ENCODE data around the gene TNRC18. TPM values are rescaled to one million over a fixed set of nuclear protein-coding genes. Genes with fewer than 3 reads are reported as not detected.

The TNRC18 gene
- total and polyA plus RNA-seq, 4 donors, result 33.4 to 117 (median 84.1) TPM

- no peak overlapping the region for H3K4me3 ChIP-seq
- DNase-seq, result no peak
- H3K36me3 ChIP-seq (ENCODE audit: control insufficient read depth in 4 of 4, insufficient read depth in 4 of 4, low read length in 4 of 4), result no peaks in the 10 kb centered on the region
- no peaks in the 10 kb centered on the region for H3K27me3 ChIP-seq (ENCODE audit: control insufficient read depth in 3 of 3, insufficient read depth in 3 of 3, low read length in 2 of 3)
- H3K9me3 ChIP-seq (ENCODE audit: control insufficient read depth in 4 of 4, insufficient read depth in 3 of 4, low read length in 3 of 4), result no peaks in the 10 kb centered on the region
- H3K4me1 ChIP-seq (ENCODE audit: control insufficient read depth in 5 of 5, insufficient read depth in 5 of 5, low read length in 5 of 5), result peaks cover 0 to 17% (median 0%) of the 10 kb centered on the region in 5 donors
- no peak overlapping the region for H3K27ac ChIP-seq (ENCODE audit: low read depth in 1 of 2, low read length in 1 of 2)
- no peak overlapping the region for H3K9ac ChIP-seq (ENCODE audit: insufficient read depth in 1 of 2, low read length in 2 of 2)
- ATAC-seq (ENCODE audit: insufficient read depth, low FRiP score), result no peak
- 75 to 85% methylated on average over 13 of the region's 13 CpGs for WGBS, 2 donors
- TF ChIP-seq, protein P1, sequence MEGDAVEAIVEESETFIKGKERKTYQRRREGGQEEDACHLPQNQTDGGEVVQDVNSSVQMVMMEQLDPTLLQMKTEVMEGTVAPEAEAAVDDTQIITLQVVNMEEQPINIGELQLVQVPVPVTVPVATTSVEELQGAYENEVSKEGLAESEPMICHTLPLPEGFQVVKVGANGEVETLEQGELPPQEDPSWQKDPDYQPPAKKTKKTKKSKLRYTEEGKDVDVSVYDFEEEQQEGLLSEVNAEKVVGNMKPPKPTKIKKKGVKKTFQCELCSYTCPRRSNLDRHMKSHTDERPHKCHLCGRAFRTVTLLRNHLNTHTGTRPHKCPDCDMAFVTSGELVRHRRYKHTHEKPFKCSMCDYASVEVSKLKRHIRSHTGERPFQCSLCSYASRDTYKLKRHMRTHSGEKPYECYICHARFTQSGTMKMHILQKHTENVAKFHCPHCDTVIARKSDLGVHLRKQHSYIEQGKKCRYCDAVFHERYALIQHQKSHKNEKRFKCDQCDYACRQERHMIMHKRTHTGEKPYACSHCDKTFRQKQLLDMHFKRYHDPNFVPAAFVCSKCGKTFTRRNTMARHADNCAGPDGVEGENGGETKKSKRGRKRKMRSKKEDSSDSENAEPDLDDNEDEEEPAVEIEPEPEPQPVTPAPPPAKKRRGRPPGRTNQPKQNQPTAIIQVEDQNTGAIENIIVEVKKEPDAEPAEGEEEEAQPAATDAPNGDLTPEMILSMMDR (IDR thresholded peaks at IDR 0.05; ENCODE audit: control extremely low read depth, extremely low read depth), result no peak
These were observed 27.8 kb upstream of the TNRC18 start for GRCh38 chr7:5451391-5451790.

DNA sequence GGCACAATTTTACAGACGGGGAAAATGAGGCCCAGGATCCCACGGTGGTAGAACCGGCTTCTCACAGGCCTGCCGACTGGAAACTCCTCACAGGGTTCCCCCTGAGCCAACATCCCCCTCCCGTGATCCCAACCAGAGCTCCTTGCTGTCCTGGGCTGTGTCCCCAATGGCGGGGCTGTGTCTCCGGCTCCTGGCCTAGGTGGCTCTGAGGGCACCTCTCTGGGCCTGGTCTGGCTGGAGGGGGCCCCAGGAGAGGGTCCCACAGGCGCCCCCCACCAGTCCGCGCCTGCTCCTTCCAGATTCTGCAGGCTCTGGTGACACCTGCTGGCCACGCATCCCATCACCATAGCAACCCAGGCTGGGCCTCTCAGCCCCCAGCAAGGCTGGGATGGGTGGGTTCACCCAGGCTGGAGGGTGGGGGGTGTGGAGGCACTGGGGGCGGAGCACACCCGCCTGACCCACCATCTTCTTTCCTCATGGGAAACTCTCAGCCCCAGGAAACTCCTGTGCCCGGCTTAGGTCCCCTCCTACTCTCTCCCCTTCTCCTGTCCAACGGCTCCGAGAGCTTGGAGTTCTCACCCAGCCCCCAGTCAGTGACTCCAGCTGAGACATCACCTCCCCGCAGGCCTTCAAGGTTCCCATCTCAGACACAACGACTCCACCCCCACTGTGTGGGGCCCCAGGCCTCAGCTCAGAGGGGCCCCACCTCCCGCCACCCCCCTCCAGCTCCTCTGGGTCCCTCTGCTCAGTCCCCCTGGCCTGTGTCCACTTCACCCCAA, 27.1 kb upstream of the TNRC18 start:
- no peak overlapping the region for H3K9ac ChIP-seq (ENCODE audit: insufficient read depth in 1 of 2, low read length in 2 of 2)
- WGBS, 2 donors, result 23 to 30% methylated on average over 19 of the region's 19 CpGs
- TF ChIP-seq, protein P1 (IDR thresholded peaks at IDR 0.05; ENCODE audit: control extremely low read depth, extremely low read depth), result peak; percentile 48
- H3K9me3 ChIP-seq (ENCODE audit: control insufficient read depth in 4 of 4, insufficient read depth in 3 of 4, low read length in 3 of 4), result no peaks in the 10 kb centered on the region
- no peak overlapping the region for H3K27ac ChIP-seq (ENCODE audit: low read depth in 1 of 2, low read length in 1 of 2)
- H3K4me3 ChIP-seq, result no peak overlapping the region
- H3K4me1 ChIP-seq (ENCODE audit: control insufficient read depth in 5 of 5, insufficient read depth in 5 of 5, low read length in 5 of 5), result peaks cover 0 to 23% (median 2%) of the 10 kb centered on the region in 5 donors
- DNase-seq (peak; percentile 68 to 72 (median 70)), ATAC-seq (ENCODE audit: insufficient read depth, low FRiP score) (peak; percentile 56)
- H3K36me3 ChIP-seq (ENCODE audit: control insufficient read depth in 4 of 4, insufficient read depth in 4 of 4, low read length in 4 of 4), result no peaks in the 10 kb centered on the region
- no peaks in the 10 kb centered on the region for H3K27me3 ChIP-seq (ENCODE audit: control insufficient read depth in 3 of 3, insufficient read depth in 3 of 3, low read length in 2 of 3)

DNA sequence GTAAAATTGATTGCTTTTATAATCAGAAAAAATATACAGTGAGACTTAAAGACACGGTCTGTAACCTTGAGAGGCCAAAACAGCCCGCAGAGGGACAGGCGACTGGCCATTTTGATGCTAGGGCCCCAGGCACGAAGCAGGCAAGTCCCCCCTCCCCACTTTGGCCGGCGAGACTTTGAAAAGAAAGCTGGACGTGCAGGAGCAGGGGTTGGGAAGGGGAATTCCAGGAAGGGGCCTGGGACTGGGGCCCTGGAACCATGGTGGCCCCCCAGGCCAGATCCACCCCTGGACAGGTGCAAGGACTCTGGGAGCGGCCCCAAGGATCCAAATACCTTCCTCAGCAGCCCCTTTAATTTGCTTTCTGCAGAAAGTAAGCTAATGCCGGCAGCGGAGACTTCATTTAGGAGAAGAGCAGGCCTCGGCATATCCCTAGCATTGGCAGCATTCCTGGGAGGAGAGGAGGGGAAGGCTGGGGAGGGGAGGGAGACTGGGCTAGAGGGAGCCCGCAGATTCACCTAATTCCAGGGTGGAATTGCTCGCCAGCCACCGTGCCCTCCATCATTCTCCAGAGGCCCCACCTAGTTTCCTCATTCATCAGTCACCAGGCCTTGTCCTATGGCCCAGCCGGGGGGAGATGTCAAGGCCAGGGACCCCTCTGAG, 24.9 kb upstream of the TNRC18 start:
- H3K36me3 ChIP-seq (ENCODE audit: control insufficient read depth in 4 of 4, insufficient read depth in 4 of 4, low read length in 4 of 4), result no peaks in the 10 kb centered on the region
- ATAC-seq (ENCODE audit: insufficient read depth, low FRiP score) (no peak), DNase-seq (peak; percentile 50 to 80 (median 76))
- TF ChIP-seq, protein P1 (IDR thresholded peaks at IDR 0.05; ENCODE audit: control extremely low read depth, extremely low read depth), result no peak
- H3K9me3 ChIP-seq (ENCODE audit: control insufficient read depth in 4 of 4, insufficient read depth in 3 of 4, low read length in 3 of 4), result no peaks in the 10 kb centered on the region
- H3K9ac ChIP-seq (ENCODE audit: insufficient read depth in 1 of 2, low read length in 2 of 2), result no peak overlapping the region
- peaks cover 0 to 23% (median 2%) of the 10 kb centered on the region in 5 donors for H3K4me1 ChIP-seq (ENCODE audit: control insufficient read depth in 5 of 5, insufficient read depth in 5 of 5, low read length in 5 of 5)
- H3K27me3 ChIP-seq (ENCODE audit: control insufficient read depth in 3 of 3, insufficient read depth in 3 of 3, low read length in 2 of 3), result no peaks in the 10 kb centered on the region
- WGBS, 2 donors, result 78 to 90% methylated on average over 14 to 15 of the region's 15 CpGs
- H3K27ac ChIP-seq (ENCODE audit: low read depth in 1 of 2, low read length in 1 of 2), result no peak overlapping the region
- H3K4me3 ChIP-seq, result no peak overlapping the region

All from lung (tissue), 12 donors.